OCI-LY1 (cell line): ENCODE results near the gene MED13L.

Experiments used
- EZH2 ChIP-seq: fragments of 200-600 bp; sonication (generic), shearing (Covaris generic); IDR thresholded peaks from 2 replicates; pipeline ENCODE4 v1.8.0; 2017; ENCODE audit warnings: borderline replicate concordance, mixed run types, mild to moderate bottlenecking, antibody characterized with exemption, low read length, moderate library complexity, mixed read lengths
- TF ChIP-seq, protein P1 (sequence below): fragments of 200-600 bp; sonication (generic), shearing (Covaris generic); IDR thresholded peaks from 2 replicates; pipeline ENCODE4 v1.5.1; 2017; ENCODE audit warnings: mild to moderate bottlenecking, antibody characterized with exemption, low read length, moderate library complexity, mixed read lengths

DNA sequence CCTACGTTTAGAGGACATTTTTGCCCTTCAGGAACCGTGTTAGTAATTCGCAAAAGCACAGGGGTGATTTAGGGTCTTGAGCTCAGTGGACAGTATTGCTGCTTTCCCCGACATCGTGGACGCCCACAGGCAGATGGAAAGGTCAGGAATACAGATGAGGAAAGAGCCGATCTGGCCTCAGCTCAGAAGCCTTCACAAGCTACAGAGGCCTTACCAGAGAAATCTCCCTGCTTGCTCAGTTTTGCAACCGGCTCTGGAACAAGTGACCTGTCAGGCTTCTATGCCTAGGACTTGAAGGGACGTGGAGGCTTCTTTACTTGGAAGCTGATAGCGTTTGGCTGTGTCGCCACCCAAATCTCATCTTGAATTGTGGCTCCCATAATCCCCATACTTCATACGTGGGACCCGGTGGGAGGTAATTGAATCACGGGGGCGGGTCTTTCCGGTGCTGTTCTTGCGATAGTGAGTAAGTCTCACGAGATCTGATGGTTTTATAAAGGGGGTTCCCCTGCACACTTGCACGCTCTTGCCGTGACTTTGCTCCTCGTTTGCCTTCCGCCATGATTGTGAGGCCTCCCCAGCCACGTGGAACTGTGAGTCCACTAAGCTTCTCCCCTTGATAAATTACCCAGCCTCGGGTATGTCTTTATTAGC lies 332.5 kb downstream of the MED13L start:
- TF ChIP-seq, protein P1, sequence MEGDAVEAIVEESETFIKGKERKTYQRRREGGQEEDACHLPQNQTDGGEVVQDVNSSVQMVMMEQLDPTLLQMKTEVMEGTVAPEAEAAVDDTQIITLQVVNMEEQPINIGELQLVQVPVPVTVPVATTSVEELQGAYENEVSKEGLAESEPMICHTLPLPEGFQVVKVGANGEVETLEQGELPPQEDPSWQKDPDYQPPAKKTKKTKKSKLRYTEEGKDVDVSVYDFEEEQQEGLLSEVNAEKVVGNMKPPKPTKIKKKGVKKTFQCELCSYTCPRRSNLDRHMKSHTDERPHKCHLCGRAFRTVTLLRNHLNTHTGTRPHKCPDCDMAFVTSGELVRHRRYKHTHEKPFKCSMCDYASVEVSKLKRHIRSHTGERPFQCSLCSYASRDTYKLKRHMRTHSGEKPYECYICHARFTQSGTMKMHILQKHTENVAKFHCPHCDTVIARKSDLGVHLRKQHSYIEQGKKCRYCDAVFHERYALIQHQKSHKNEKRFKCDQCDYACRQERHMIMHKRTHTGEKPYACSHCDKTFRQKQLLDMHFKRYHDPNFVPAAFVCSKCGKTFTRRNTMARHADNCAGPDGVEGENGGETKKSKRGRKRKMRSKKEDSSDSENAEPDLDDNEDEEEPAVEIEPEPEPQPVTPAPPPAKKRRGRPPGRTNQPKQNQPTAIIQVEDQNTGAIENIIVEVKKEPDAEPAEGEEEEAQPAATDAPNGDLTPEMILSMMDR, result no peak
- no peak for TF ChIP-seq EZH2
